Measurements from ENCODE around the gene WDPCP. TPM values are rescaled to one million over a fixed set of nuclear protein-coding genes. Genes with fewer than 3 reads are reported as not detected.

The WDPCP gene
- total and polyA plus RNA-seq, 2 of the 13 experiments (the other 11 are each of a cell fraction or from before 2014, with no cell fraction given), result 2.9 to 5.2 TPM

GRCh38 chr2:63588385-63589147, at the start of gene WDPCP, which contains the start of gene MDH1 (continued):
- no peak for TF ChIP-seq ZNF670 (CRISPR knock-in tag; IDR thresholded peaks at IDR 0.05; ENCODE audit: borderline replicate concordance)
- peak; percentile 80 for TF ChIP-seq ZNF331 (CRISPR knock-in tag; IDR thresholded peaks at IDR 0.05)
- no peak; the same call in 1 of the 2 replicates for TF ChIP-seq ZNF180 (CRISPR knock-in tag; IDR thresholded peaks at IDR 0.05; ENCODE audit: borderline replicate concordance, low read depth)
- TF ChIP-seq ZBTB1 (CRISPR knock-in tag; IDR thresholded peaks at IDR 0.05; ENCODE audit: borderline replicate concordance), result no peak; the same call in 1 of the 2 replicates
- TF ChIP-seq SAFB2 (CRISPR knock-in tag; IDR thresholded peaks at IDR 0.05; ENCODE audit: borderline replicate concordance, low read depth), result no peak; the same call in 1 of the 2 replicates
- peak; percentile 84; the same call in 1 of the 2 replicates for TF ChIP-seq ZNF441 (CRISPR knock-in tag; IDR thresholded peaks at IDR 0.05; ENCODE audit: borderline replicate concordance)
- TF ChIP-seq SNRNP70 (IDR thresholded peaks at IDR 0.05; ENCODE audit: low read depth, low read length), result no peak
- TF ChIP-seq ZNF557 (CRISPR knock-in tag; IDR thresholded peaks at IDR 0.05), result peak; percentile 41; the same call in 1 of the 2 replicates
- peak; percentile 16; the same call in 1 of the 2 replicates for TF ChIP-seq KAT2B (IDR thresholded peaks at IDR 0.05; ENCODE audit: borderline replicate concordance, low read depth, low read length)
- no peak; the same call in 1 of the 2 replicates for TF ChIP-seq ZNF598 (CRISPR knock-in tag; IDR thresholded peaks at IDR 0.05; ENCODE audit: borderline replicate concordance)
- peak; percentile 22; the same call in 1 of the 2 replicates for TF ChIP-seq STAT5B (CRISPR knock-in tag; IDR thresholded peaks at IDR 0.05)
- TF ChIP-seq DR1 (CRISPR knock-in tag; IDR thresholded peaks at IDR 0.05), result 0 out of 2 replicates have a peak, but pooled peaks have one; percentile 43
- peak; percentile 72 for TF ChIP-seq HHEX (CRISPR knock-in tag; IDR thresholded peaks at IDR 0.05)
- TF ChIP-seq ZNF207 (IDR thresholded peaks at IDR 0.05; ENCODE audit: borderline replicate concordance), result no peak
- TF ChIP-seq HDAC6 (IDR thresholded peaks at IDR 0.05; ENCODE audit: low read depth, low read length), result no peak
- no peak for TF ChIP-seq SMARCE1 (IDR thresholded peaks at IDR 0.05; ENCODE audit: borderline replicate concordance)
- TF ChIP-seq NCOA1 (CRISPR knock-in tag; IDR thresholded peaks at IDR 0.05), result no peak
- TF ChIP-seq, protein P1, sequence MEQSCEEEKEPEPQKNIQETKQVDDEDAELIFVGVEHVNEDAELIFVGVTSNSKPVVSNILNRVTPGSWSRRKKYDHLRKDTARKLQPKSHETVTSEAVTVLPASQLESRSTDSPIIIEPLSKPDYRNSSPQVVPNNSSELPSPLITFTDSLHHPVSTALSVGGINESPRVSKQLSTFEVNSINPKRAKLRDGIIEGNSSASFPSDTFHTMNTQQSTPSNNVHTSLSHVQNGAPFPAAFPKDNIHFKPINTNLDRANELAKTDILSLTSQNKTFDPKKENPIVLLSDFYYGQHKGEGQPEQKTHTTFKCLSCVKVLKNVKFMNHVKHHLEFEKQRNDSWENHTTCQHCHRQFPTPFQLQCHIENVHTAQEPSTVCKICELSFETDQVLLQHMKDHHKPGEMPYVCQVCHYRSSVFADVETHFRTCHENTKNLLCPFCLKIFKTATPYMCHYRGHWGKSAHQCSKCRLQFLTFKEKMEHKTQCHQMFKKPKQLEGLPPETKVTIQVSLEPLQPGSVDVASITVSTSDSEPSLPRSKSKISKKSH (CRISPR knock-in tag; IDR thresholded peaks at IDR 0.05; ENCODE audit: borderline replicate concordance), result no peak; the same call in 1 of the 2 replicates
- peak; percentile 76; the same call in 1 of the 2 replicates for TF ChIP-seq ZNF740 (CRISPR knock-in tag; IDR thresholded peaks at IDR 0.05)
- TF ChIP-seq NAIF1 (CRISPR knock-in tag; IDR thresholded peaks at IDR 0.05; ENCODE audit: borderline replicate concordance), result peak; percentile 88; the same call in 1 of the 2 replicates
- TF ChIP-seq MBD4 (IDR thresholded peaks at IDR 0.05; ENCODE audit: borderline replicate concordance, low read length), result no peak
- TF ChIP-seq ZGPAT (CRISPR knock-in tag; IDR thresholded peaks at IDR 0.05), result peak; percentile 97
- no peak for TF ChIP-seq EEA1 (CRISPR knock-in tag; IDR thresholded peaks at IDR 0.05; ENCODE audit: borderline replicate concordance)
- peak; percentile 88 for TF ChIP-seq ERF (CRISPR knock-in tag; IDR thresholded peaks at IDR 0.05)
- TF ChIP-seq CREB3 (CRISPR knock-in tag; IDR thresholded peaks at IDR 0.05), result peak; percentile 33; the same call in 1 of the 2 replicates
- peak; percentile 99 for TF ChIP-seq PHF21A (CRISPR knock-in tag; IDR thresholded peaks at IDR 0.05)
- TF ChIP-seq MED13 (CRISPR knock-in tag; IDR thresholded peaks at IDR 0.05), result 0 out of 2 replicates have a peak, but pooled peaks have one; percentile 15

Measured in HepG2 (cell line).